ENCODE data around the gene FAM32A.

FAM32A gene

GRCh38 chr19:16234552-16235445 is 49.6 kb downstream of the FAM32A start:
- no peaks in the 10 kb centered on the region for H3K9me3 ChIP-seq (ENCODE audit: low read depth, low read length)
- H3K36me3 ChIP-seq (ENCODE audit: insufficient read depth, low read length): peaks cover 5% of the 10 kb centered on the region; the same call in 1 of the 2 replicates
- H3K27ac ChIP-seq: no peak overlapping the region
- no peak for DNase-seq (ENCODE audit: low read depth, low spot score)
- H3K4me3 ChIP-seq: no peak overlapping the region
- H3K9ac ChIP-seq (ENCODE audit: insufficient read length): no peak overlapping the region
- TF ChIP-seq EZH2 (IDR thresholded peaks at IDR 0.05) (no peak), POLR2AphosphoS5 (IDR thresholded peaks at IDR 0.05; ENCODE audit: borderline replicate concordance, low read depth, low read length) (no peak), FOXP2 (optimal IDR thresholded peaks at IDR 0.05; ENCODE audit: control extremely low read depth, extremely low read length, insufficient read depth) (no peak)

- Histone ChIP-seq H3K27ac (no peak overlapping the region), H3K4me3 (no peak overlapping the region), H3K9ac (ENCODE audit: insufficient read length) (no peak overlapping the region), H3K9me3 (ENCODE audit: low read depth, low read length) (no peaks in the 10 kb centered on the region), H3K36me3 (ENCODE audit: insufficient read depth, low read length) (peaks cover 2% of the 10 kb centered on the region; the same call in 1 of the 2 replicates)
- TF ChIP-seq POLR2AphosphoS5 (IDR thresholded peaks at IDR 0.05; ENCODE audit: borderline replicate concordance, low read depth, low read length) (no peak), FOXP2 (optimal IDR thresholded peaks at IDR 0.05; ENCODE audit: control extremely low read depth, extremely low read length, insufficient read depth) (no peak), EZH2 (IDR thresholded peaks at IDR 0.05) (no peak)
- no peak for DNase-seq (ENCODE audit: low read depth, low spot score)
These were observed 50.8 kb downstream of the FAM32A start for GRCh38 chr19:16235811-16236652.

All from SK-N-MC (cell line).